GM12878 (cell line): ENCODE data around the gene RTF2. TPM values are rescaled to one million over a fixed set of nuclear protein-coding genes. Genes with fewer than 3 reads are reported as not detected.

Experiments
- ATAC-seq: fragments of 200-7000 bp; cut with Tn5 transposase; 3 replicates; pipeline ENCODE4 v1.9.1; 2020; ENCODE audit warnings: mild to moderate bottlenecking, moderate library complexity
- BruUV-seq: library from RNA; stranded (reverse); fragments of 400-500 nt; replicated peaks from 2 replicates; lab custom pipeline; 2021; lab: Mats Ljungman, UMichigan
- CTCF ChIA-PET: fragments of 300-600 bp; sonication (Branson Sonifier 250); formaldehyde crosslinking; extraction: SDS; loops from one replicate; lab custom pipeline; 2021; ENCODE audit warnings: inconsistent platforms; lab: Yijun Ruan, JAX
- POLR2A ChIA-PET: fragments of 350-600 bp; formaldehyde crosslinking; extraction: SDS; loops from one replicate; lab custom pipeline; 2021; ENCODE audit warnings: inconsistent platforms; lab: Charles Lee
- RAD21 ChIA-PET: fragments of 300-600 bp; sonication (Branson Sonifier 250); formaldehyde crosslinking; loops from one replicate; lab custom pipeline; 2023; ENCODE audit warnings: antibody characterized with exemption; ENCODE audit not compliant: unreplicated experiment; lab: Charles Lee
- SMC1A ChIA-PET: fragments of 300-600 bp; sonication (Branson Sonifier 250); formaldehyde crosslinking; loops from one replicate; lab custom pipeline; 2023; ENCODE audit not compliant: unreplicated experiment, uncharacterized antibody; lab: Charles Lee
- DNase-seq: peaks from one replicate; pipeline ENCODE4 v3.0.0-alpha.2; 2011; ENCODE audit warnings: low read depth, low spot score
- FAIRE-seq: peaks from 3 replicates; lab custom pipeline; 2011; peaks lifted over from hg19 to GRCh38; lab: Jason Lieb, UNC
- H2AFZ ChIP-seq: 2 replicates; pipeline ENCODE4 v1.6.0; 2011; ENCODE audit warnings: low read depth, low read length, control low read depth; ENCODE audit not compliant: control insufficient read depth
- H3K27ac ChIP-seq: 2 replicates; pipeline ENCODE4 v1.5.1; 2011; ENCODE audit warnings: control low read depth; ENCODE audit not compliant: control insufficient read depth, insufficient read depth
- H3K27me3 ChIP-seq, 2 experiments: replicated peaks in 1 of 2; 2 replicates each; pipeline versions ENCODE4 v1.6.0 to v1.6.1; 2011; ENCODE audit warnings: low read length in 1 of 2; ENCODE audit not compliant: control insufficient read depth in 2 of 2, insufficient read depth in 2 of 2
- H3K36me3 ChIP-seq, 2 experiments: 2 replicates each; pipeline ENCODE4 v1.5.1; 2011; ENCODE audit warnings: low read length in 1 of 2; ENCODE audit not compliant: control insufficient read depth in 2 of 2, insufficient read depth in 2 of 2
- H3K4me1 ChIP-seq: 2 replicates; pipeline ENCODE4 v1.6.1; 2011; ENCODE audit warnings: mild to moderate bottlenecking, low read length, moderate library complexity, mixed read lengths; ENCODE audit not compliant: control insufficient read depth, insufficient read depth
- H3K4me2 ChIP-seq: 2 replicates; pipeline ENCODE4 v1.6.0; 2011; ENCODE audit warnings: control low read depth; ENCODE audit not compliant: control insufficient read depth, insufficient read depth
- H3K4me3 ChIP-seq: fragments of 200-600 bp; sonication (generic); 2 replicates; pipeline ENCODE4 v1.5.1; 2016
- H3K79me2 ChIP-seq: 2 replicates; pipeline ENCODE4 v1.6.0; 2011; ENCODE audit warnings: low read length; ENCODE audit not compliant: control insufficient read depth, insufficient read depth
- H3K9ac ChIP-seq: 2 replicates; pipeline ENCODE4 v1.8.0; 2011; ENCODE audit warnings: low read length, control low read depth, mixed read lengths; ENCODE audit not compliant: control insufficient read depth, insufficient read depth
- H3K9me3 ChIP-seq: replicated peaks from 3 replicates; pipeline ENCODE4 v1.5.1; 2011; ENCODE audit warnings: mild to moderate bottlenecking, low read length; ENCODE audit not compliant: control insufficient read depth, insufficient read depth
- H4K20me1 ChIP-seq: 2 replicates; pipeline ENCODE4 v1.6.0; 2011; ENCODE audit not compliant: control insufficient read depth, insufficient read depth
- CEBPB ChIP-seq, 2 experiments: fragments of 150-350 bp in 1 of 2; IDR thresholded peaks; 2 replicates each; pipeline ENCODE4 v1.6.1; 2012 to 2014; ENCODE audit warnings: low read depth in 2 of 2, low read length in 2 of 2, borderline replicate concordance in 1 of 2, inconsistent platforms in 1 of 2
- CTCF ChIP-seq, 3 experiments: IDR thresholded peaks in 2 of 3; conservative IDR thresholded peaks in 1 of 3; 2 replicates each; pipeline ENCODE4 v1.5.1; 2011; ENCODE audit warnings: low read depth in 3 of 3, low read length in 3 of 3, mild to moderate bottlenecking in 3 of 3, control low read depth in 2 of 3, moderate library complexity in 2 of 3, inconsistent platforms in 1 of 3, mixed read lengths in 1 of 3; ENCODE audit not compliant: control insufficient read depth in 2 of 3, insufficient read depth in 1 of 3; ENCODE audit errors: extremely low read depth in 1 of 3
- E2F8 ChIP-seq: fragments of 450-650 bp; IDR thresholded peaks from 2 replicates; pipeline ENCODE4 v1.6.1; 2018; ENCODE audit warnings: mild to moderate bottlenecking, low read depth, moderate library complexity; ENCODE audit not compliant: partially characterized antibody
- EZH2 ChIP-seq: IDR thresholded peaks from 2 replicates; pipeline ENCODE4 v1.6.1; 2012; ENCODE audit warnings: low read depth, mild to moderate bottlenecking, control low read depth, inconsistent platforms, low read length, borderline replicate concordance; ENCODE audit not compliant: control insufficient read depth
- MTA3 ChIP-seq: IDR thresholded peaks from 2 replicates; pipeline ENCODE4 v1.6.1; 2012; ENCODE audit warnings: low read length, inconsistent platforms, borderline replicate concordance
- MYB ChIP-seq: fragments of 150-350 bp; IDR thresholded peaks from 2 replicates; pipeline ENCODE4 v1.6.1; 2014; ENCODE audit warnings: mild to moderate bottlenecking, low read depth, low read length, borderline replicate concordance
- NBN ChIP-seq: fragments of 450-650 bp; IDR thresholded peaks from 2 replicates; pipeline ENCODE4 v1.6.1; 2016
- NFYA ChIP-seq: IDR thresholded peaks from 2 replicates; pipeline ENCODE4 v1.6.1; 2011; ENCODE audit warnings: low read depth, mild to moderate bottlenecking, low read length, improper control_type of control experiment, borderline replicate concordance
- PAX8 ChIP-seq: fragments of 450-650 bp; IDR thresholded peaks from 2 replicates; pipeline ENCODE4 v1.6.1; 2017; ENCODE audit warnings: mild to moderate bottlenecking, moderate library complexity
- POLR2A ChIP-seq: IDR thresholded peaks from 2 replicates; pipeline ENCODE4 v1.6.1; 2011; ENCODE audit warnings: low read depth, mild to moderate bottlenecking, low read length
- SMAD5 ChIP-seq: IDR thresholded peaks from 2 replicates; pipeline ENCODE4 v1.6.1; 2016; ENCODE audit warnings: antibody characterized with exemption, low read depth
- TCF7 ChIP-seq: IDR thresholded peaks from 2 replicates; pipeline ENCODE4 v1.6.1; 2014; ENCODE audit warnings: antibody characterized with exemption, borderline replicate concordance
- ZSCAN29 ChIP-seq: fragments of 450-650 bp; IDR thresholded peaks from 2 replicates; pipeline ENCODE4 v1.6.1; 2017; ENCODE audit warnings: mild to moderate bottlenecking, moderate library complexity
- WGBS: methylation state at CpG from one replicate; pipeline ENCODE4 v1.1.6; 2016; ENCODE audit warnings: low lambda C conversion rate; ENCODE audit not compliant: insufficient replicate concordance, insufficient coverage; ENCODE audit errors: missing lambda C conversion rate; 5-methylcytosine and 5-hydroxymethylcytosine counted together
- in situ Hi-C: fragments of 300-500 bp; cut with MboI; formaldehyde crosslinking; loops from 9 replicates; pipeline ENCODE4 v1.14.3; 2018; ENCODE audit warnings: mixed read lengths
- intact Hi-C: fragments of 100-400 bp; cut with micrococcal nuclease; formaldehyde crosslinking; loops from one replicate; pipeline ENCODE4 v1.14.2; 2022; ENCODE audit not compliant: unreplicated experiment
- polyA plus RNA-seq, 11 experiments: library from polyadenylated mRNA; depleted of rRNA in 4 of 11; unstranded in 6 of 11; stranded (reverse) in 5 of 11; fragments of >200 nt; fragmentation: Nextera tagmentation in 4 of 11; fragmentation: Illumina TruSeq in 1 of 11; extraction: Ambion mirVana in 4 of 11; extraction: Trizol in 1 of 11; gene quantifications; 1 replicate in 1 of 11; 2 replicates in 10 of 11; pipeline versions ENCODE4 v1.2.1 to v1.2.3, GENCODE V29; 2011 to 2016; ENCODE audit warnings: inconsistent platforms in 2 of 11, missing spikeins in 2 of 11, low read depth in 1 of 11
- total RNA-seq, 4 experiments: library from RNA; depleted of rRNA in 3 of 4; stranded (reverse); fragments of >200 nt in 3 of 4; fragmentation: Illumina TruSeq in 1 of 4; extraction: Trizol in 1 of 4; gene quantifications; 2 replicates each; pipeline versions ENCODE4 v1.2.1 to v1.2.3, GENCODE V29; 2013 to 2021
- TF ChIP-seq, protein P1 (sequence below): fragments of 450-650 bp; IDR thresholded peaks from 2 replicates; pipeline ENCODE4 v1.6.1; 2018; ENCODE audit warnings: borderline replicate concordance, mild to moderate bottlenecking; ENCODE audit not compliant: partially characterized antibody
- TF ChIP-seq, protein P2 (sequence below): IDR thresholded peaks from 2 replicates; pipeline ENCODE4 v1.6.1; 2012; ENCODE audit warnings: low read length, inconsistent platforms

The RTF2 gene
- total and polyA plus RNA-seq, 10 of the 15 experiments (the other 5 are each of a cell fraction or from before 2014, with no cell fraction given): 66.2 to 133 (median 82.9) TPM

DNA sequence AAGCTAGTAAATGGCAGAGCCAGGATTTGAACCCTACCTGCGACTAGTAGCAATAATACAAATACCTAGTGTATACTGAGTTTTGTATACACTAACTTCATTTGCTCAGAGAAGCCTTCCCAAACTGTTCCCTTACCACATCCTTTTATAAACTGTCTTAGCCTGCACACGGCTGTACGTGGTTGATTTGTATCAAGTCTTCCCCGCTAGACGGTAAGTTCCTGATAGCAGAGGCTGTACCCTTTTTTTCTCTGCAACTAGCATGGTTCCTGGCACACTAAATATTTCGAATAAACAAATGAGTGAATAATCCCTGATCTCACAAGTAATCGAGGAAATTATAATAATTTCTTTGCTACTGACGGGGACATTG is 636 bp downstream of the RTF2 start:
- no peak overlapping the region; the same call in 1 of the 2 replicates for H2AFZ ChIP-seq
- H3K9me3 ChIP-seq: no peaks in the 10 kb centered on the region
- FAIRE-seq (no peak), DNase-seq (no peak), ATAC-seq (no peak)
- SMC1A ChIA-PET: interaction anchor here (0.6 to 2.8 kb wide), 7 partner anchors 10 to 863 kb away, joined by 3 to 14 read pairs (median 3); partner anchors contain the start of genes AURKA and CSTF1
- in situ Hi-C loops: no loop called here
- 9% methylated on average over 8 of the region's 8 CpGs for WGBS
- intact Hi-C loops: loop anchor here (2.0 kb wide), 1 partner anchor 76 kb away; the partner anchor contains the start of genes AURKA and CSTF1
- H3K4me1 ChIP-seq: peaks cover 12% of the 10 kb centered on the region
- no peak for TF ChIP-seq PAX8
- no peak for TF ChIP-seq POLR2A
- TF ChIP-seq E2F8: no peak
- TF ChIP-seq ZSCAN29: no peak
- TF ChIP-seq CEBPB (IDR thresholded peaks at IDR 0.05; ENCODE audit: borderline replicate concordance in 1 of 2, low read depth in 2 of 2, low read length in 2 of 2): no peak
- TF ChIP-seq MYB: no peak
- no peak for TF ChIP-seq NBN
- no peak for TF ChIP-seq SMAD5
- TF ChIP-seq, protein P1, sequence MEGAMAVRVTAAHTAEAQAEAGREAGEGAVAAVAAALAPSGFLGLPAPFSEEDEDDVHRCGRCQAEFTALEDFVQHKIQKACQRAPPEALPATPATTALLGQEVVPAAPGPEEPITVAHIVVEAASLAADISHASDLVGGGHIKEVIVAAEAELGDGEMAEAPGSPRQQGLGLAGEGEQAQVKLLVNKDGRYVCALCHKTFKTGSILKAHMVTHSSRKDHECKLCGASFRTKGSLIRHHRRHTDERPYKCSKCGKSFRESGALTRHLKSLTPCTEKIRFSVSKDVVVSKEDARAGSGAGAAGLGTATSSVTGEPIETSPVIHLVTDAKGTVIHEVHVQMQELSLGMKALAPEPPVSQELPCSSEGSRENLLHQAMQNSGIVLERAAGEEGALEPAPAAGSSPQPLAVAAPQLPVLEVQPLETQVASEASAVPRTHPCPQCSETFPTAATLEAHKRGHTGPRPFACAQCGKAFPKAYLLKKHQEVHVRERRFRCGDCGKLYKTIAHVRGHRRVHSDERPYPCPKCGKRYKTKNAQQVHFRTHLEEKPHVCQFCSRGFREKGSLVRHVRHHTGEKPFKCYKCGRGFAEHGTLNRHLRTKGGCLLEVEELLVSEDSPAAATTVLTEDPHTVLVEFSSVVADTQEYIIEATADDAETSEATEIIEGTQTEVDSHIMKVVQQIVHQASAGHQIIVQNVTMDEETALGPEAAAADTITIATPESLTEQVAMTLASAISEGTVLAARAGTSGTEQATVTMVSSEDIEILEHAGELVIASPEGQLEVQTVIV: no peak
- TF ChIP-seq CTCF (IDR thresholded peaks at IDR 0.05 in 2 of 3, conservative IDR thresholded peaks at IDR 0.05 in 1 of 3; ENCODE audit: control insufficient read depth in 2 of 3, extremely low read depth in 1 of 3, insufficient read depth in 1 of 3, low read depth in 3 of 3, low read length in 3 of 3): no peak
- TF ChIP-seq TCF7: no peak
- TF ChIP-seq NFYA: no peak
- no peak for TF ChIP-seq EZH2
- TF ChIP-seq MTA3: no peak
- TF ChIP-seq, protein P2, sequence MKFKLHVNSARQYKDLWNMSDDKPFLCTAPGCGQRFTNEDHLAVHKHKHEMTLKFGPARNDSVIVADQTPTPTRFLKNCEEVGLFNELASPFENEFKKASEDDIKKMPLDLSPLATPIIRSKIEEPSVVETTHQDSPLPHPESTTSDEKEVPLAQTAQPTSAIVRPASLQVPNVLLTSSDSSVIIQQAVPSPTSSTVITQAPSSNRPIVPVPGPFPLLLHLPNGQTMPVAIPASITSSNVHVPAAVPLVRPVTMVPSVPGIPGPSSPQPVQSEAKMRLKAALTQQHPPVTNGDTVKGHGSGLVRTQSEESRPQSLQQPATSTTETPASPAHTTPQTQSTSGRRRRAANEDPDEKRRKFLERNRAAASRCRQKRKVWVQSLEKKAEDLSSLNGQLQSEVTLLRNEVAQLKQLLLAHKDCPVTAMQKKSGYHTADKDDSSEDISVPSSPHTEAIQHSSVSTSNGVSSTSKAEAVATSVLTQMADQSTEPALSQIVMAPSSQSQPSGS: no peak
- peak overlapping the region; percentile 90 for H3K9ac ChIP-seq
- peaks cover 0 to 7% of the 10 kb centered on the region in 2 experiments; a peak in 3 of 4 replicates for H3K36me3 ChIP-seq
- H3K79me2 ChIP-seq: peaks cover 23% of the 10 kb centered on the region
- peak overlapping the region; percentile 90 for H3K4me3 ChIP-seq
- H3K27ac ChIP-seq: peak overlapping the region; percentile 85
- POLR2A ChIA-PET: interaction anchor here (1.3 kb wide), 1 partner anchor 16 kb away, joined by 3 read pairs; no protein-coding TSS in a partner anchor
- RAD21 ChIA-PET: interaction anchor here (1.1 to 1.8 kb wide), 2 partner anchors 15 to 77 kb away, joined by 3 to 9 read pairs; partner anchors contain the start of genes AURKA and CSTF1
- H3K27me3 ChIP-seq: no peaks in the 10 kb centered on the region
- H3K4me2 ChIP-seq: peak overlapping the region; percentile 93
- TSS peak; percentile 80 for BruUV-seq
- CTCF ChIA-PET: interaction anchor here (1.4 to 2.0 kb wide), 2 partner anchors 72 to 77 kb away, joined by 4 to 13 read pairs; partner anchors contain the start of gene AURKA
- H4K20me1 ChIP-seq: no peaks in the 10 kb centered on the region
